Glomerular visceral epithelial cell (primary cell): ENCODE measurements around the gene TRAPPC3.
"Not testable (repeated sequence)": the region's sequence is repeated elsewhere in the genome, so short reads cannot be mapped to it uniquely, and the experiment has no call there.

ENCODE experiments used
- DNase-seq: peaks from one replicate; pipeline ENCODE4 v3.0.0-alpha.2; 2016; ENCODE audit errors: extremely low spot score

TRAPPC3 gene

GRCh38 chr1:36149237-36149972 lies at the start of gene TRAPPC3:
TRAPPC3 (minus strand) TSS chr1:36149486; CDS start chr1:36149378, 108 bp downstream.
- peak; percentile 100 for DNase-seq

GRCh38 chr1:36198641-36199040 lies 49.4 kb upstream of the TRAPPC3 start:
- no peak for DNase-seq

GRCh38 chr1:36196805-36197204 lies 47.5 kb upstream of the TRAPPC3 start:
- DNase-seq, result not testable (repeated sequence)

- peak; percentile 90 for DNase-seq
These were observed 38.7 kb upstream of the TRAPPC3 start for GRCh38 chr1:36187800-36188593.

GRCh38 chr1:36183309-36183856 lies 34.1 kb upstream of the TRAPPC3 start:
- no peak for DNase-seq

- no peak for DNase-seq
These were observed 33.4 kb upstream of the TRAPPC3 start for GRCh38 chr1:36182734-36183133.

- no peak for DNase-seq
These were observed 29.9 kb upstream of the TRAPPC3 start for GRCh38 chr1:36179220-36179600.

GRCh38 chr1:36178471-36179219 lies 29.4 kb upstream of the TRAPPC3 start:
- DNase-seq, result no peak

- DNase-seq, result no peak
These were observed 28.5 kb upstream of the TRAPPC3 start for GRCh38 chr1:36177589-36178431.

GRCh38 chr1:36176106-36176949 lies 27.0 kb upstream of the TRAPPC3 start:
- DNase-seq, result no peak

GRCh38 chr1:36175137-36176095 lies 26.1 kb upstream of the TRAPPC3 start:
- DNase-seq, result no peak

- DNase-seq, result no peak
These were observed 25.4 kb upstream of the TRAPPC3 start for GRCh38 chr1:36174713-36175112.

- DNase-seq, result peak; percentile 62
These were observed 23.7 kb upstream of the TRAPPC3 start for GRCh38 chr1:36172983-36173382.

GRCh38 chr1:36172017-36172747 lies 22.9 kb upstream of the TRAPPC3 start:
- no peak for DNase-seq

- no peak for DNase-seq
These were observed 21.5 kb upstream of the TRAPPC3 start for GRCh38 chr1:36170643-36171412.

GRCh38 chr1:36168514-36168913 lies 19.2 kb upstream of the TRAPPC3 start:
- no peak for DNase-seq
